GM12873 (cell line): Measurements from ENCODE around the gene ANGPTL7.

Experiments
- CTCF ChIP-seq: IDR thresholded peaks from 2 replicates; pipeline ENCODE4 v1.5.1; 2012; ENCODE audit warnings: low read depth, mild to moderate bottlenecking, moderate library complexity, low read length, control low read depth; ENCODE audit not compliant: insufficient read depth; ENCODE audit errors: missing control alignments

ANGPTL7 gene

DNA sequence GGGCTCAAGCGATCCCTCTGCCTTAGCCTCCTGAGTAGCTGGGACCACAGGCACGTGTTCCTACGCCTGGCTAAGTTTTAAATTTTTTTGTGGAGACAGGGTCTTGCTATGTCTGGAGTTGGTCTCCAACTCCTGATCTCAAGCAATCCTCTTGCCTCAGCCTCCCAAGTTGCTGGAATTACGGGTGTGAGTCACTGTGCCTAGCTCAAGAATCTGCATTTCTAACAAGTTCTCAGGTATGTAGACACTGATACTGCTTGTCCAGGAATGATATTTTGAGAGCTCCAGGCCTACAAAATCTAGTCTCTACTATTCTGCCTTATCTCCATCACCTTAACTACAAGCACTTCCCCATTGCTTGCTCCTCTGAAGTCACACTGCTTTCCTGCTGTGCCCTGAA, 22.3 kb downstream of the ANGPTL7 start:
- TF ChIP-seq CTCF: no peak

DNA sequence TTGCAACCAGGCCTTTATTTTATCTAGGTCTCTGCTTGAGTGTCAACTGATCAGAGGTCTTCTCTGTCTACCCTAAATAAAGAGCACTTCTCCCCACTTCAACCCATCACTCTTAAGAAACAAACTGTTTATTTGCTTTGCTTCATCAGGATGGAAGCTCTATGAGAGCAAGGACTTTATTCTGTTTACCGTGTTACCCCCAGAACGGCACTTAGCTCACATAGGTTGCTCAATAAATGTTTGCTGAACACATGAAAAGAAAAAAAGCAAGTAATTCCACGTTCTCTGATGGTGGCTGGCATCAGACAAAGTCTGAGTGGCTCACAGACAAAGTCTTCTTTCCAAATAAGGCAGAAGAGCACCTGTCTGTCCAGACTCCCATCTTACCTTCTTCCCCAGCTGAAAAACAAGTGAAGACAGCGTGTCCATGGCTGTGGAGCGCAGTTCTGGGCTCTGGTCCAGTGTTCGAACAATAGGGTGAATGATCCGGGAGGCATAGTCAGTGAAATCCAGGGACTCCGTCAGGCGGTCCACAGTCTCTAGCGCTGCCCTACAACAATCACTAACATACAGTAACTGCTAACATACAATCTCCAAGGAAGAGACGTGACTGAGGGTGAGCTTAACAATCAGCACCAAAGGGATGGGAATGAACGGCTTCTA, 22.9 kb downstream of the ANGPTL7 start:
- TF ChIP-seq CTCF: no peak

- no peak for TF ChIP-seq CTCF
Observed at GRCh38 chr1:11214698-11215380, 25.7 kb downstream of the ANGPTL7 start.

DNA sequence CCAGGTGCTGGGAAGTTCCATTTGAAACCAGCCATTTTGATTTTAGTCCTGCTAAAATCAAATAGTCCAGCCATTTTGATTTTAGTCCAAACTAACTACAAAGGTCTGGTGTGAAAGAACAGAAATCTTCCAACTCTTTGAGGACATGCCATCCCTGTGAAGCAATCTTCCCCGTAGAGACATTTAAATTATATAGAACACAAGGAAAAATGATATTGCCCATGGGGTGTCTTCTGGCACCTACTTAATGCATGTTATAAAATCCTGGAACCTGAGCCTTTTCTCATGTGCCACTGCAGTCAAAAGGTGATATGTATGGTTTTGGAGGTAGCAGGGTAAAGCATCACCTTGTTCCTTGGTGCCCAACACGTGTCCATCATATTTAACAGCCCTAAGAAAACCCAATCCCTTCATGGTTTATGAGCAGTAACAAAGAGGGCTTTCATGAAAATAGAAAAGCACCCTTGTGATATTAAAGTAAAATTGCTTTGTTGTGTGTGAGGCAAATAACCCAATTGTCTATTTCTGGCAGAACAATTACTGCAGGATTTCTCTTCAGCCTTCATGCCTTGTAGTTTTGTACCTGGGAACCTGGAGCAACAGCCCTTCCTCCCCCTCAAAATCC, 26.3 kb downstream of the ANGPTL7 start:
- TF ChIP-seq CTCF: no peak

DNA sequence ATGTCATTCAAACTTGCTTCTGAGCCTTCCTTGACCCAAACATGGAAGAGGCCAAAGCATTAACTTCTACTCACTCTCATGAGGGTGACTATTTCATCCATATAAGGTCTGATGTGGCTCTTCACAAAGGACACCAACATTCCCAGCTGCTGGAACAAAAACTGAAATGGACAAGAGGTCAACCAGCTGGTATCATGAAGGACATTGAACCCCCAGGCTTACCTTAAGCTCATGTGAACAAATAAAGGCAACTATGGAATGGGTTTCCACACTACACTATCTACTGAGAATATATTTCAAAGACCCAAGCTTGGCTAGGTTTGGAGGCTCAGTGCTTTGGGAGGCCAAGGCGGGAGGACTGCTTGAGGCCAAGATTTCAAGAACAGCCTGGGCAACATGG, 26.9 kb downstream of the ANGPTL7 start:
- no peak for TF ChIP-seq CTCF

- TF ChIP-seq CTCF: no peak
Observed at GRCh38 chr1:11227106-11228077, 38.2 kb downstream of the ANGPTL7 start.
